Measurements from ENCODE around the gene CD200R1. TPM values are rescaled to one million over a fixed set of nuclear protein-coding genes. Genes with fewer than 3 reads are reported as not detected.

Gene CD200R1
- total RNA-seq, 2 experiments from 2014 or later: 0.25 TPM; not detected in 1

DNA sequence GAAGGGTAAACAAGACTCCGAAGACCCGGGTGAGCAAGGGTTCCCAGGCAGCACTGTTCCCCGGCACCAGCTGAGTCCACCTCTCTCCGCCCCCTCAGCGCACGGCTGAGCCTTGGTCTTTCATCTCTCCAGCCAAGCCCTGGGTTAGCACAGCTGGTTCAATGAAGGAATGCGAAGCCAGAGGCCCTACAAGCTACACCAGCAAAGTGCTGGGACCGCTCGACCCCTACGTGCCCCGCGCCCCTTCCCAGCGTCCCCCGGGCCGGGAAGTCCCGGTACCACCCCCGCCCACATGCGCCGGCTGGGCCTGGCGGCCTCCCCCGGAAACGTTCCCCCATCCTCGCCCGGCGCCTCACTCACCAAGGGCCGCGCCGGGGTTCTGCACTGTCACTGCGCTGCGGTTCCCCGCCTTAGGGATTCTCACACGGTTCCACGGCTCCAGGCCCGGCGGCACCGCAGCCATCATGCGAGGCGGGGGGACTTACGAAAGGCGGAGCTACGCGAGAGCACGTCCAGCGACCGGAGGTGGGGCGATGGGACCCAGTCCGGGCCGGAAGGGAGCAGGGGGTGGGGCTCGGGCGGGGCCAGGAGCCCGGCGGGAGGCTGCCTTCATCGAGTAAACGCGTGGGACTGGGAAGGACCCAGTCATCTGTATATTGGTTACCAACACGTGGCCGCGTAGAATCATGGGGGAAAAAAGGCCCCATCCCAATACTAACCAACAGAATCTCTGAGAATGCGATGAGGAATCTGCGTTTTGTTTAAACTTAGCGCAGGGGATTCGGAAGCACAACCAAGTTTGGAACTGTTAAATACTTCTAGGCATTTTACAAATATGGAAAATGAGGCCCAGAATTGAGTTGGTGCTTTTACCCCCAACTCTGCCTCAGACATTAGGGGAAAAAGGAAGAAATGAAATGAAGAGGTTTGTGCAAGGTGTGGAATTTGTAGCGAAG is 44.6 kb upstream of the CD200R1 start:
- peak overlapping the region; percentile 71 for H3K4me2 ChIP-seq (ENCODE audit: low read length)
- H3K4me3 ChIP-seq (ENCODE audit: low read depth, low read length, poor library complexity, severe bottlenecking): peak overlapping the region; percentile 79
- peak overlapping the region; percentile 97 for H2AFZ ChIP-seq (ENCODE audit: low read length)
- H3K9me3 ChIP-seq (ENCODE audit: low read length): no peaks in the 10 kb centered on the region
- H3K36me3 ChIP-seq (ENCODE audit: insufficient read depth, low read length): peaks cover 30% of the 10 kb centered on the region
- H3K4me1 ChIP-seq (ENCODE audit: insufficient read depth, low read length, poor library complexity, severe bottlenecking): peaks cover 26% of the 10 kb centered on the region
- TSS peak; percentile 61 for BruUV-seq (replicated peaks)
- intact Hi-C loops (cut with micrococcal nuclease; ENCODE audit: unreplicated experiment): loop anchor here (1.0 to 5.0 kb wide), 3 partner anchors 29 to 727 kb away; partner anchors contain the start of genes ATG3, ATP6V1A, GTPBP8 and NAA50
- peaks cover 56% of the 10 kb centered on the region for H3K79me2 ChIP-seq (ENCODE audit: insufficient read depth, low read depth, low read length)
- POLR2A ChIA-PET: interaction anchor here (0.6 to 5.0 kb wide), 19 partner anchors 10 to 1157 kb away, joined by 3 to 45 read pairs (median 4); partner anchors contain the start of genes GCSAM and GTPBP8
- no peaks in the 10 kb centered on the region for H3K9me2 ChIP-seq (ENCODE audit: insufficient read depth, low read length)
- peak; percentile 90 for DNase-seq (ENCODE audit: low spot score)
- peak overlapping the region; percentile 76 for H3K27ac ChIP-seq (ENCODE audit: low read depth, low read length, poor library complexity, severe bottlenecking)
- TF ChIP-seq, protein P1, sequence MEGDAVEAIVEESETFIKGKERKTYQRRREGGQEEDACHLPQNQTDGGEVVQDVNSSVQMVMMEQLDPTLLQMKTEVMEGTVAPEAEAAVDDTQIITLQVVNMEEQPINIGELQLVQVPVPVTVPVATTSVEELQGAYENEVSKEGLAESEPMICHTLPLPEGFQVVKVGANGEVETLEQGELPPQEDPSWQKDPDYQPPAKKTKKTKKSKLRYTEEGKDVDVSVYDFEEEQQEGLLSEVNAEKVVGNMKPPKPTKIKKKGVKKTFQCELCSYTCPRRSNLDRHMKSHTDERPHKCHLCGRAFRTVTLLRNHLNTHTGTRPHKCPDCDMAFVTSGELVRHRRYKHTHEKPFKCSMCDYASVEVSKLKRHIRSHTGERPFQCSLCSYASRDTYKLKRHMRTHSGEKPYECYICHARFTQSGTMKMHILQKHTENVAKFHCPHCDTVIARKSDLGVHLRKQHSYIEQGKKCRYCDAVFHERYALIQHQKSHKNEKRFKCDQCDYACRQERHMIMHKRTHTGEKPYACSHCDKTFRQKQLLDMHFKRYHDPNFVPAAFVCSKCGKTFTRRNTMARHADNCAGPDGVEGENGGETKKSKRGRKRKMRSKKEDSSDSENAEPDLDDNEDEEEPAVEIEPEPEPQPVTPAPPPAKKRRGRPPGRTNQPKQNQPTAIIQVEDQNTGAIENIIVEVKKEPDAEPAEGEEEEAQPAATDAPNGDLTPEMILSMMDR (conservative IDR thresholded peaks at IDR 0.05; ENCODE audit: low read length): no peak
- TF ChIP-seq EZH2phosphoT487 (IDR thresholded peaks at IDR 0.05; ENCODE audit: borderline replicate concordance, low read depth, low read length): no peak
- CTCF ChIA-PET (ENCODE audit: unreplicated experiment): interaction anchor here (0.6 to 1.3 kb wide), 2 partner anchors 10 to 284 kb away, joined by 4 to 6 read pairs; no protein-coding TSS in a partner anchor
- no peaks in the 10 kb centered on the region for H4K20me1 ChIP-seq (ENCODE audit: insufficient read depth, low read length)

DNA sequence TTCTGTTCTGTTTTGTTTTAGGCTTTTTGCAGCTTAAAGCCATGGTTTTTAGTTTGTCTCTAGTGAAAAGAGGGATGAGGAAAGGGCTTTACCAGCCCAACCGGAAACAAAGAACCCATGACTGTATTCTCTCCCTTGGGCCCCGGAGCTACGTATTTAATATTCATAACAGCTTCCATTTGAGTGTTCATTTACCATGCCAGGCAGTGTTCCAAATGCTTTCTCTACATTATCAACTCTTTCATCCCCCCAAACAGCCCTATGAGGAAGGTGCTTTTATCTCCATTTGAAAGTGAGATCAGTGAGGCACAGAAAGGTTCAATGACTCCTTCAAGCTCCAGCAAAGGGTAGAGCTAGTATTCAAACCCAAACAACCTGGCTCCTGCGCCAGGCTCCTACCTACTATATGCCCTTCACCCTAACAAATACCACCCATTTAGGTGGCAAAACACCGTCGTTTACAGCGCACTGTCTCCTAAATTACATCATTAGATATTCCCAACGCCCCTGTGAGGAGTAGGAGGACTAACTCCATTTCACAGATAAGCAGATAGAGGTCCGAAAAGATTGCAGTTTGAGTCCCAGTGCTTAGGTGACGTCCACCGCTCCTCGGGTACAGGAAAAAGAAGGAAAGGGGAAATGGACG is 43.8 kb upstream of the CD200R1 start:
- peak; percentile 21 for DNase-seq (ENCODE audit: low spot score)
- H3K9me3 ChIP-seq (ENCODE audit: low read length): no peaks in the 10 kb centered on the region
- ChIA-PET POLR2A (interaction anchor here (0.6 to 5.0 kb wide), 16 partner anchors 9 to 1112 kb away, joined by 3 to 45 read pairs (median 4); partner anchors contain the start of genes GCSAM and GTPBP8), CTCF (ENCODE audit: unreplicated experiment) (interaction anchor here (0.6 to 1.3 kb wide), 3 partner anchors 9 to 284 kb away, joined by 3 to 6 read pairs (median 4); no protein-coding TSS in a partner anchor)
- H3K27ac ChIP-seq (ENCODE audit: low read depth, low read length, poor library complexity, severe bottlenecking): peak overlapping the region; percentile 76
- no peak for TF ChIP-seq EZH2phosphoT487 (IDR thresholded peaks at IDR 0.05; ENCODE audit: borderline replicate concordance, low read depth, low read length)
- TF ChIP-seq, protein P1 (conservative IDR thresholded peaks at IDR 0.05; ENCODE audit: low read length): no peak
- H3K79me2 ChIP-seq (ENCODE audit: insufficient read depth, low read depth, low read length): peaks cover 60% of the 10 kb centered on the region
- intact Hi-C loops (cut with micrococcal nuclease; ENCODE audit: unreplicated experiment): loop anchor here (1.0 to 5.0 kb wide), 3 partner anchors 28 to 728 kb away; partner anchors contain the start of genes ATG3, ATP6V1A, GTPBP8 and NAA50
- H3K4me3 ChIP-seq (ENCODE audit: low read depth, low read length, poor library complexity, severe bottlenecking): peak overlapping the region; percentile 79
- H3K4me2 ChIP-seq (ENCODE audit: low read length): peak overlapping the region; percentile 71
- peak overlapping the region; percentile 97 for H2AFZ ChIP-seq (ENCODE audit: low read length)
- H3K9me2 ChIP-seq (ENCODE audit: insufficient read depth, low read length): no peaks in the 10 kb centered on the region
- H4K20me1 ChIP-seq (ENCODE audit: insufficient read depth, low read length): no peaks in the 10 kb centered on the region
- peaks cover 26% of the 10 kb centered on the region for H3K4me1 ChIP-seq (ENCODE audit: insufficient read depth, low read length, poor library complexity, severe bottlenecking)
- peaks cover 37% of the 10 kb centered on the region for H3K36me3 ChIP-seq (ENCODE audit: insufficient read depth, low read length)
- BruUV-seq (replicated peaks): no TSS peak
